Omental fat pad (tissue), 4 donors: ENCODE data around the gene AREL1. TPM values are rescaled to one million over a fixed set of nuclear protein-coding genes. Genes with fewer than 3 reads are reported as not detected.

Source experiments
- ATAC-seq: fragments of 150-250 bp; one replicate; pipeline ENCODE4 v1.9.1; 2016; ENCODE audit warnings: mild to moderate bottlenecking, moderate library complexity; ENCODE audit not compliant: low FRiP score
- DNase-seq: peaks from one replicate; pipeline ENCODE4 v3.0.0-alpha.2; 2019; ENCODE audit warnings: low spot score
- CTCF ChIP-seq, 3 donors: fragments of 450-650 bp; IDR thresholded peaks; one replicate each; pipeline ENCODE4 v1.5.1; 2016 to 2017; ENCODE audit warnings: antibody characterized with exemption in 3 of 3, mild to moderate bottlenecking in 3 of 3, moderate library complexity in 2 of 3
- total RNA-seq, 4 donors: library from RNA; depleted of rRNA; stranded (reverse); fragments of >200 nt; gene quantifications; one replicate each; pipeline ENCODE4 v1.1.0, GENCODE V29; 2016

AREL1 gene
- total RNA-seq, 4 donors from 2014 or later, result 18.4 to 33.5 (median 26.8) TPM

- no peak for DNase-seq
- no peak for ATAC-seq
- no peak for TF ChIP-seq CTCF (IDR thresholded peaks at IDR 0.05)
Observed at GRCh38 chr14:74685921-74686678, 26.8 kb downstream of the AREL1 start.

GRCh38 chr14:74685056-74685455 lies 27.8 kb downstream of the AREL1 start:
- ATAC-seq (no peak), DNase-seq (no peak)
- TF ChIP-seq CTCF (IDR thresholded peaks at IDR 0.05), result no peak

GRCh38 chr14:74684434-74684833 lies 28.4 kb downstream of the AREL1 start:
- ATAC-seq (no peak), DNase-seq (no peak)
- TF ChIP-seq CTCF (IDR thresholded peaks at IDR 0.05), result no peak

- ATAC-seq, result no peak
- DNase-seq, result no peak
- TF ChIP-seq CTCF (IDR thresholded peaks at IDR 0.05), result no peak
Observed at GRCh38 chr14:74683406-74683805, 29.5 kb downstream of the AREL1 start.

- DNase-seq (no peak), ATAC-seq (no peak)
- TF ChIP-seq CTCF (IDR thresholded peaks at IDR 0.05), result no peak
Observed at GRCh38 chr14:74682169-74682952, 30.5 kb downstream of the AREL1 start.

- TF ChIP-seq CTCF (IDR thresholded peaks at IDR 0.05), result no peak
- DNase-seq (no peak), ATAC-seq (no peak)
Observed at GRCh38 chr14:74675219-74675618, 37.7 kb downstream of the AREL1 start.
